ENCODE data around the gene VEGFC.

The VEGFC gene

GRCh38 chr4:176656108-176656507 lies 136.6 kb downstream of the VEGFC start:
- Histone ChIP-seq H3K9me3 (ENCODE audit: control insufficient read depth, low read length) (no peaks in the 10 kb centered on the region), H3K4me1 (ENCODE audit: control insufficient read depth, insufficient read depth, low read length) (no peaks in the 10 kb centered on the region), H3K4me3 (ENCODE audit: low read length) (no peak overlapping the region), H3K36me3 (ENCODE audit: control insufficient read depth, insufficient read depth, low read length) (no peaks in the 10 kb centered on the region), H3K27me3 (ENCODE audit: control insufficient read depth, insufficient read depth, low read length) (no peaks in the 10 kb centered on the region), H3K9ac (ENCODE audit: low read length) (no peak overlapping the region)

- H3K4me1 ChIP-seq (ENCODE audit: control insufficient read depth, insufficient read depth, low read length) = no peaks in the 10 kb centered on the region
- no peak overlapping the region for H3K9ac ChIP-seq (ENCODE audit: low read length)
- no peaks in the 10 kb centered on the region for H3K27me3 ChIP-seq (ENCODE audit: control insufficient read depth, insufficient read depth, low read length)
- no peaks in the 10 kb centered on the region for H3K36me3 ChIP-seq (ENCODE audit: control insufficient read depth, insufficient read depth, low read length)
- H3K4me3 ChIP-seq (ENCODE audit: low read length) = no peak overlapping the region
- H3K9me3 ChIP-seq (ENCODE audit: control insufficient read depth, low read length) = no peaks in the 10 kb centered on the region
These were observed 138.0 kb downstream of the VEGFC start for GRCh38 chr4:176654565-176655216.

GRCh38 chr4:176653401-176654220 lies 139.1 kb downstream of the VEGFC start:
- Histone ChIP-seq H3K4me1 (ENCODE audit: control insufficient read depth, insufficient read depth, low read length) (no peaks in the 10 kb centered on the region), H3K27me3 (ENCODE audit: control insufficient read depth, insufficient read depth, low read length) (no peaks in the 10 kb centered on the region), H3K36me3 (ENCODE audit: control insufficient read depth, insufficient read depth, low read length) (no peaks in the 10 kb centered on the region), H3K9ac (ENCODE audit: low read length) (no peak overlapping the region), H3K4me3 (ENCODE audit: low read length) (no peak overlapping the region), H3K9me3 (ENCODE audit: control insufficient read depth, low read length) (no peaks in the 10 kb centered on the region)

GRCh38 chr4:176646311-176646710 lies 146.4 kb downstream of the VEGFC start:
- H3K36me3 ChIP-seq (ENCODE audit: control insufficient read depth, insufficient read depth, low read length) = no peaks in the 10 kb centered on the region
- no peak overlapping the region for H3K4me3 ChIP-seq (ENCODE audit: low read length)
- no peaks in the 10 kb centered on the region for H3K27me3 ChIP-seq (ENCODE audit: control insufficient read depth, insufficient read depth, low read length)
- H3K9me3 ChIP-seq (ENCODE audit: control insufficient read depth, low read length) = no peaks in the 10 kb centered on the region
- H3K4me1 ChIP-seq (ENCODE audit: control insufficient read depth, insufficient read depth, low read length) = no peaks in the 10 kb centered on the region
- H3K9ac ChIP-seq (ENCODE audit: low read length) = no peak overlapping the region

GRCh38 chr4:176645246-176645960 lies 147.3 kb downstream of the VEGFC start:
- Histone ChIP-seq H3K36me3 (ENCODE audit: control insufficient read depth, insufficient read depth, low read length) (no peaks in the 10 kb centered on the region), H3K9me3 (ENCODE audit: control insufficient read depth, low read length) (no peaks in the 10 kb centered on the region), H3K9ac (ENCODE audit: low read length) (no peak overlapping the region), H3K4me3 (ENCODE audit: low read length) (no peak overlapping the region), H3K4me1 (ENCODE audit: control insufficient read depth, insufficient read depth, low read length) (no peaks in the 10 kb centered on the region), H3K27me3 (ENCODE audit: control insufficient read depth, insufficient read depth, low read length) (no peaks in the 10 kb centered on the region)

- Histone ChIP-seq H3K4me3 (ENCODE audit: low read length) (no peak overlapping the region), H3K9me3 (ENCODE audit: control insufficient read depth, low read length) (no peaks in the 10 kb centered on the region), H3K27me3 (ENCODE audit: control insufficient read depth, insufficient read depth, low read length) (no peaks in the 10 kb centered on the region)
These were observed 150.2 kb downstream of the VEGFC start for GRCh38 chr4:176642472-176642871.

GRCh38 chr4:176641237-176641636 lies 151.5 kb downstream of the VEGFC start:
- H3K9me3 ChIP-seq (ENCODE audit: control insufficient read depth, low read length) = no peaks in the 10 kb centered on the region
- H3K9ac ChIP-seq (ENCODE audit: low read length) = no peak overlapping the region
- H3K4me1 ChIP-seq (ENCODE audit: control insufficient read depth, insufficient read depth, low read length) = no peaks in the 10 kb centered on the region
- no peaks in the 10 kb centered on the region for H3K27me3 ChIP-seq (ENCODE audit: control insufficient read depth, insufficient read depth, low read length)
- no peak overlapping the region for H3K4me3 ChIP-seq (ENCODE audit: low read length)
- H3K36me3 ChIP-seq (ENCODE audit: control insufficient read depth, insufficient read depth, low read length) = no peaks in the 10 kb centered on the region

More at GRCh38 chr4:176642472-176642871, 150.2 kb downstream of the VEGFC start:
- H3K4me1 ChIP-seq (ENCODE audit: control insufficient read depth, insufficient read depth, low read length) = no peaks in the 10 kb centered on the region
- H3K36me3 ChIP-seq (ENCODE audit: control insufficient read depth, insufficient read depth, low read length) = no peaks in the 10 kb centered on the region
- H3K9ac ChIP-seq (ENCODE audit: low read length) = no peak overlapping the region

GRCh38 chr4:176638992-176639391 lies 153.7 kb downstream of the VEGFC start:
- Histone ChIP-seq H3K27me3 (ENCODE audit: control insufficient read depth, insufficient read depth, low read length) (no peaks in the 10 kb centered on the region), H3K4me3 (ENCODE audit: low read length) (no peak overlapping the region), H3K9me3 (ENCODE audit: control insufficient read depth, low read length) (no peaks in the 10 kb centered on the region), H3K4me1 (ENCODE audit: control insufficient read depth, insufficient read depth, low read length) (no peaks in the 10 kb centered on the region), H3K36me3 (ENCODE audit: control insufficient read depth, insufficient read depth, low read length) (no peaks in the 10 kb centered on the region), H3K9ac (ENCODE audit: low read length) (no peak overlapping the region)

GRCh38 chr4:176636292-176636691 lies 156.4 kb downstream of the VEGFC start:
- no peak overlapping the region for H3K9ac ChIP-seq (ENCODE audit: low read length)
- H3K27me3 ChIP-seq (ENCODE audit: control insufficient read depth, insufficient read depth, low read length) = no peaks in the 10 kb centered on the region
- H3K36me3 ChIP-seq (ENCODE audit: control insufficient read depth, insufficient read depth, low read length) = no peaks in the 10 kb centered on the region
- H3K9me3 ChIP-seq (ENCODE audit: control insufficient read depth, low read length) = no peaks in the 10 kb centered on the region
- no peak overlapping the region for H3K4me3 ChIP-seq (ENCODE audit: low read length)
- H3K4me1 ChIP-seq (ENCODE audit: control insufficient read depth, insufficient read depth, low read length) = no peaks in the 10 kb centered on the region

GRCh38 chr4:176635372-176636261 lies 157.1 kb downstream of the VEGFC start:
- Histone ChIP-seq H3K4me1 (ENCODE audit: control insufficient read depth, insufficient read depth, low read length) (no peaks in the 10 kb centered on the region), H3K9me3 (ENCODE audit: control insufficient read depth, low read length) (no peaks in the 10 kb centered on the region)

More at GRCh38 chr4:176635372-176636261, 157.1 kb downstream of the VEGFC start:
- H3K4me3 ChIP-seq (ENCODE audit: low read length) = no peak overlapping the region
- no peak overlapping the region for H3K9ac ChIP-seq (ENCODE audit: low read length)
- H3K36me3 ChIP-seq (ENCODE audit: control insufficient read depth, insufficient read depth, low read length) = no peaks in the 10 kb centered on the region
- no peaks in the 10 kb centered on the region for H3K27me3 ChIP-seq (ENCODE audit: control insufficient read depth, insufficient read depth, low read length)
